HG02970 (cell line): ENCODE results near the gene DET1.
"Not testable (repeated sequence)": the region's sequence is repeated elsewhere in the genome, so short reads cannot be mapped to it uniquely, and the experiment has no call there.

ENCODE experiments used
- ATAC-seq: cut with Tn5 transposase; IDR thresholded peaks from one replicate; pipeline ENCODE4 v1.9.1; 2021; ENCODE audit warnings: mild to moderate bottlenecking, moderate library complexity, moderate number of reproducible peaks; ENCODE audit not compliant: unreplicated experiment, low FRiP score

The DET1 gene

GRCh38 chr15:88541111-88541510 lies 5.4 kb downstream of the DET1 start:
- not testable (repeated sequence) for ATAC-seq

GRCh38 chr15:88540350-88540749 lies 6.1 kb downstream of the DET1 start:
- not testable (repeated sequence) for ATAC-seq

GRCh38 chr15:88539441-88539840 lies 7.0 kb downstream of the DET1 start:
- ATAC-seq = no peak

- no peak for ATAC-seq
These were observed 7.5 kb downstream of the DET1 start for GRCh38 chr15:88538972-88539371.

GRCh38 chr15:88537591-88538317 lies 8.7 kb downstream of the DET1 start:
- no peak for ATAC-seq

- no peak for ATAC-seq
These were observed 10.7 kb downstream of the DET1 start for GRCh38 chr15:88535607-88536313.

- no peak for ATAC-seq
These were observed 11.4 kb downstream of the DET1 start for GRCh38 chr15:88535100-88535499.

GRCh38 chr15:88533376-88533775 lies 13.1 kb downstream of the DET1 start:
- ATAC-seq = no peak

- ATAC-seq = no peak
These were observed 17.4 kb downstream of the DET1 start for GRCh38 chr15:88529021-88529630.

- ATAC-seq = no peak
These were observed 20.1 kb downstream of the DET1 start for GRCh38 chr15:88526247-88526879.

GRCh38 chr15:88525418-88525817 lies 21.1 kb downstream of the DET1 start:
- no peak for ATAC-seq

GRCh38 chr15:88524094-88524493 lies 22.4 kb downstream of the DET1 start:
- ATAC-seq = not testable (repeated sequence)

- ATAC-seq = no peak
These were observed 27.6 kb downstream of the DET1 start for GRCh38 chr15:88518903-88519302.

GRCh38 chr15:88513195-88513594 lies 33.3 kb downstream of the DET1 start:
- no peak for ATAC-seq

- no peak for ATAC-seq
These were observed 33.9 kb downstream of the DET1 start for GRCh38 chr15:88512601-88513000.

- ATAC-seq = no peak
These were observed 34.4 kb downstream of the DET1 start for GRCh38 chr15:88512078-88512477.

GRCh38 chr15:88511161-88511560 lies 35.3 kb downstream of the DET1 start:
- no peak for ATAC-seq

- ATAC-seq = no peak
These were observed 36.5 kb downstream of the DET1 start for GRCh38 chr15:88509964-88510363.

- no peak for ATAC-seq
These were observed 37.2 kb downstream of the DET1 start for GRCh38 chr15:88509321-88509720.

- no peak for ATAC-seq
These were observed 39.9 kb downstream of the DET1 start for GRCh38 chr15:88506628-88507027.

GRCh38 chr15:88505721-88506120 lies 40.8 kb downstream of the DET1 start:
- no peak for ATAC-seq
